D721Med (cell line): ENCODE results near the gene CCDC69.

ENCODE experiments used
- DNase-seq: peaks from one replicate; pipeline ENCODE4 v3.0.0; 2011; ENCODE audit warnings: low spot score; ENCODE audit not compliant: insufficient read length
- FAIRE-seq: peaks from 2 replicates; lab custom pipeline; 2011; peaks lifted over from hg19 to GRCh38; lab: Jason Lieb, UNC
- CTCF ChIP-seq: IDR thresholded peaks from 2 replicates; pipeline ENCODE4 v1.5.1; 2012; ENCODE audit warnings: mild to moderate bottlenecking, control low read depth; ENCODE audit not compliant: insufficient read depth; ENCODE audit errors: missing control alignments

The CCDC69 gene

GRCh38 chr5:151164687-151165392, 59.1 kb downstream of the CCDC69 start:
- peak; percentile 71 for DNase-seq
- TF ChIP-seq CTCF = peak; percentile 96
- FAIRE-seq = peak; percentile 25

- DNase-seq = no peak
- TF ChIP-seq CTCF = no peak
- FAIRE-seq = no peak
These were observed 61.1 kb downstream of the CCDC69 start for GRCh38 chr5:151162776-151163175.

- DNase-seq (no peak), FAIRE-seq (no peak)
- no peak for TF ChIP-seq CTCF
These were observed 64.1 kb downstream of the CCDC69 start for GRCh38 chr5:151159649-151160373.

- no peak for TF ChIP-seq CTCF
- FAIRE-seq (no peak), DNase-seq (no peak)
These were observed 65.6 kb downstream of the CCDC69 start for GRCh38 chr5:151158287-151158661.

GRCh38 chr5:151157426-151158286, 66.2 kb downstream of the CCDC69 start, which contains the start of gene ANXA6:
TSS of gene ANXA6 (minus strand) at chr5:151157779. CDS start at chr5:151147901, 9,878 bp downstream.
- no peak for TF ChIP-seq CTCF
- no peak for FAIRE-seq
- DNase-seq = peak; percentile 95

- TF ChIP-seq CTCF = no peak
- DNase-seq = no peak
- no peak for FAIRE-seq
These were observed 67.1 kb downstream of the CCDC69 start for GRCh38 chr5:151156507-151157420.
